ENCODE measurements around the gene AMZ1.

GRCh38 chr7:2638224-2638991, 49.6 kb upstream of the AMZ1 start:
- TF ChIP-seq CTCF (IDR thresholded peaks at IDR 0.05 in 8 of 11, conservative IDR thresholded peaks at IDR 0.05 in 3 of 11) (no peak), POLR2AphosphoS5 (IDR thresholded peaks at IDR 0.05) (no peak)

Measured in spleen (tissue), 7 donors.